NCI-H2029 (cell line): ENCODE measurements around the gene ATF3.
A peak's percentile ranks its signal among the peaks of the same experiment; 100 is the strongest.

Experiments used
- DNase-seq: peaks from one replicate; lab custom pipeline; 2025; lab: John Stamatoyannopoulos, UW

The ATF3 gene

DNA sequence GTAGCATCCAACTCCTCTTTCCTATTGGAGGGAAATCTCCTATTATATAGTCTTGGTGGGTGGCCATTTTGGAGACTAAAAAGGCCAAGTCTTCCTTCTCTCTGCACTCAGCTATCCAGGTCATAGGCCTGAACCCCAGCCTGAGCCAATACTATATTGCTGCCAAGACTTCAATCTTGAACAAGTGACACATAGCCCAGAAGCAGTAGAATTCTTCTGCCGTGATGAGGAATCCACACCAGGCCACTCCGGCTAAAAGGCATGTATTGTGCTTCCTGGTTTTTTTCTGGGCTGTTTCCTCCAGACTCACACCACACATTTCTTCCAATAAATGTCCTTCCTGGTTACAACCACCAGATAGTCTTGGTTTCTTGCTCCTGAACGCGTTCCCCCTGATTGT lies 43.0 kb downstream of the ATF3 start:
- no peak for DNase-seq

DNA sequence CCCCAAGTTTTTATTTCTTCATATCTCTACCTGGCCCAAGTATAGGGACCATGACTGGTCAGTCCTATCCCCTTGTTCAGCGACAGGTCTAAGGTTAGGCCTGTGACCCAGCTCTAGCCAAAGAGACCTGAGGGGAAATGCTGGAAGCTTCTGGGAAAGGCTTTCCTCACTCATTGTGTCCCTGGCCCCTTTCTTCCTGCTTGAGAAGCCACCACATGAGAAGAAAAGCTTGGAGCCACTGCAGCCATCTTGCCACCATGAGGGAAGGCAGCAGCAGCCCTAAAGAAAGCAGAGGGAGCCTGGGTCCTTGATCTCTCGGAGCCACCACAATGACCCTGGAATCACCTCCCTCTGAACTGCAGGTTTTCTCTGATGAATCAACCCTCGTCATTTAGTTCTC lies 43.4 kb downstream of the ATF3 start:
- DNase-seq: no peak

DNA sequence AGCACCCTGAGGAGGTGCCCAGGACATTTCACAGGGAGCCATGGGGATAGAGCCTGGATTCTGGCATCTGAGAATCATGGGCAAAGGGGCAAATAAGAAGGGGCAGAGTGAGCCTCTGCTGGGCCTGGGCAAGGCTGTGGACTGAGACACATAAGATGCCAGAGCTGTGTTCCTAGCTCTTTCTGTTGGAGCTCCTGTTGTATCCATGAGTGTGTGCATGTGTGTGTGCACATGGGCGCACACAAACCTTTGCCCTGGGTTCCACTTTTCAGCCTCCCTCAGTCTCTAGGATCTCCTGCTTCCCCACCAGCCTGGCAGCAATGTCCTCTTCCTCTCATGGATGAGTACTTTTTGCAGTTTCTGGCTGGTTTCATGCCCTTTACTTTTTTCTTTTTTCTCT lies 44.0 kb downstream of the ATF3 start:
- DNase-seq: no peak

DNA sequence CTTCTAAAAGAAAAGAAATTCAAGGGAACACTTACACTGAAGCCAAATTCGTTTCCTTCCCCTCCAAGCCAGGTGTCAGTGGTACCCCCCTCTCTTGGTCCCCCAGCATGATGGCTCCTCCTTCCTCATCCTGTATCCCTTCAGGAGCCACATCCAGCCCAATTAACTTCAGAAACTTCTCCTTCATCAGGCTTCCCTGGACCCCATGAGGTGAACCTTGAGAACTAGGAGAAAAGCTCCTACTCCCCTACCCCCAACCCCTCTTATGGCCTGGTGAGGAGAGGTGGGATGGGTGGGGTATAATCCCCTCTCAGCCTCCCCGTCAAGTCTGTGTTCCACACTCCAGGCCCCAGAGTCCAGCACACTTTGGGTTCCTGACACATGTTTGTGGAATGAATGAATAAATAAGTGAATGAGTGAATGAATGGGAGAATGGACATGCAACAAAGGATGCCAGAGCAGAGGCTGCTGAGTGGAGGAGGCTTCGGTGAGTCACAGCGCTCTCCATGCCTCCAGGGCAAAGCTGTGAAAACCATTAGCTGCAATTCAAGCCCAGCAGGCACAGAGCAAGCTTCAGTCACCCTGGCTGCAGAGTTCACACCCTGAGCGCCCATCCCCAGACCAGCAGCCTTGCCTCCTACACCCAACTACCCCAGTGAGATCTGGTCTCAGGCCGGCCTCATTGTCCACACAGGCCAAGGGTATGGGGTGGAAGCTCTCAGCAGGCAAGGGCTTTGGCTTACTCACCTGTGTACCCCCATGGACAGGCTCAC lies 47.3 kb downstream of the ATF3 start:
- DNase-seq: no peak

DNA sequence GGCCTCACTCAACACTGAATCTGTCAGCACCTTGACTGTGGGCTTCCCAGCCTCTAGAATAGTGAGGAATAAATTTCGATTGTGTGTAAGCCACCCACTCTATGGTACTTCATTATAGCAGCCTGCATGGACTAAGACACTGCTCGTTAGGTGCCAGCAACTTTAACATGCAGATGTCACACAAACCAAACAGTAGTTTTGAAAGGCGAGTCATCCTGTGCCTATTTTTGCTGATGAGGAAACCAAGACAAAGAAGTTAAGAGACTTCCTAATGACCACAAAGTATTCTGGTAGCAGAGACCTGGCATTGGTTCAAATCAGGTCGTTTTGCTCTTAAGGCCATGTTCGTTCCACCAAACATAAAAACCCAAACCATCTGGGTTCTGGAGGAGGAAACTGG lies 48.2 kb downstream of the ATF3 start:
- peak; percentile 31 for DNase-seq

DNA sequence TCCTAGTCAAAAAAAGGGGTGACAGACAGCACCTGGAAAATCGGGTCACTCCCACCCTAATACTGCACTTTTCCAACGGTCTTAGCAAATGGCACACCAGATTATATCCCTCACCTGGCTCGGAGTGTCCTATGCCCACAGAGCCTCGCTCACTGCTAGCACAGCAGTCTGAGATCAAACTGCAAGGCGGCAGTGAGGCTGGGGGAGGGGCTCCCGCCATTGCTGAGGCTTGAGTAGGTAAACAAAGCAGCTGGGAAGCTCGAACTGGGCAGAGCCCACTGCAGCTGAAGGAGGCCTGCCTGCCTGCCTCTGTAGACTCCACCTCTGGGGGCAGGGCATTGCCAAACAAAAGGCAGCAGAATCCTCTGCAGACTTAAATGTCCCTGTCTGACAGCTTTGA lies 49.7 kb downstream of the ATF3 start:
- peak; percentile 30 for DNase-seq

DNA sequence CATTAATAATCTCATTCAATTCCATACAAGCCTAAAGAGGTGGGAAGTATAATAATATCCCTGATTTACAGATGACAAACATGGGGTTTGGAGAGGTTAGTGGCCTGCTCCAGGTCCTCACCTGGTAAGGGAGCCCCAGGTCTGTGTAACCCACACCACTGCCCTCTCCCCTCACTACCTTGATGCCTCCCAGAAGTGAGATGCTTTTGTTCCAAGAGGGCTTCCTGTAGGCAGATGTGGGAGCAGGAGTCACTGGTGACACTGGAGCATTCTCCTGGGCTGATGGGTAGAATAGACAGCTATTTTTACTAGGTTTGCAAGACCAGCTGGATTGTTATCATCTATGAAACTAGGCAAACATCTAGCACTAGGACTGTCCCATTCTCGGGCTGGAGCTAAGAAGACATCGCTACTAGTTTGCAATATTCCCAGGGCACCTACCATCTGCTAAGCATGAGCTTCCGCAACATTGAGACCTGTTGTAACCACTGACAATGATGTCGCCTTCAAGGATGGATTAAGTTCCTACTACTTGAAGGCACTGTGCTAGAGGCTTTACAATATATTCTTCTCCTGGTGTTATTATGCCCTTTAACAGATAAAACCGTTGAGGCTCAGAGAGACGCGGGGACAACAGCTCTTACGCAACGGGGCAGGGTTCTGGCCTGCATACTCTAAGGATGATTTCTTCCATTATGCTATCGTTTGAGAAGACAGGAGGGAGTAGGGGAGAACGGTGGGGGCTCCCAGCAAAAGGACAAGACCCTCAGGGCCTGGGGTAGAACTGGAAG lies 56.0 kb downstream of the ATF3 start:
- DNase-seq: no peak

DNA sequence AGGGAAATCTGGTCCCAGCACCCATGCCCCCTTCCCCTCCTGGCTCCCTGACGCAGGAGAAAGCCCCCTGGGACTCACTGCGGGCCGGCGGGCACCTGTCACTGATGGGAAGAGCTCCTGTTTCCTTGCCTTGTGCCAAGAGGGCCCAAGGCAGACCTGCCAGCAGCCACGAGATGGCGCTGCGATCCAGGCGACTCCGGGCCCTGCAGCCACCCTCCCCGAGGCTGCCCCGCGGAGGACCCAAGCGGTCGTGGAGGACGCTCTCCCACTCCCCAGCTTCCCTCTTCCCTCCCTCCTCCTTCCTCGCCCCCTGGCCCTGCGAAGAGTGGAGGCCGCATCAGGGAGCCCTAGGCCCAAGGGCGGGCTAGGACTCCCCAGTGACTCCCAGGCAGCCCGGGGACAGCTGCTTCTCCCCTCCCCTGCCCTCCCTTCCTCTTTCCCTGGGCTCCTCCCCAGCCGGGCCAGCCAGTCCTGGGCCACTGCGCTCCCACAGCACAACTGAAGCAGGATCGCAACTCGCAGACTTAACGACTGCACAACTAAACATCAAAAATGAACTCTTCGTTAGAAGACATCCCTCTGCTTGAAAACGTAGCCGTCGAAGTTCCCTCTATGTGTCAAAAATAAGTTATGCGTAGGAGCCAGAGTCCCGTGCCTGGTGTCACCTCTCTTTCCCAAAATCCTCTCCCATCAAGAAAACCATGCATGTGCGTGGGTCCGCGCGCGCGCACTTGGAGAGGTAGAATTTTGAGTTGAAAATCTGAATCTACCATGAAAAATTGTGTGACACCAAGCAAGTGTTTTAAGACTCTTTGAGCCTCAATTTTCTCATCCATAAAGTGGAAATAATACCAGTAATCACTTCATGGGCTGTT lies 56.9 kb downstream of the ATF3 start:
- peak; percentile 59 for DNase-seq

DNA sequence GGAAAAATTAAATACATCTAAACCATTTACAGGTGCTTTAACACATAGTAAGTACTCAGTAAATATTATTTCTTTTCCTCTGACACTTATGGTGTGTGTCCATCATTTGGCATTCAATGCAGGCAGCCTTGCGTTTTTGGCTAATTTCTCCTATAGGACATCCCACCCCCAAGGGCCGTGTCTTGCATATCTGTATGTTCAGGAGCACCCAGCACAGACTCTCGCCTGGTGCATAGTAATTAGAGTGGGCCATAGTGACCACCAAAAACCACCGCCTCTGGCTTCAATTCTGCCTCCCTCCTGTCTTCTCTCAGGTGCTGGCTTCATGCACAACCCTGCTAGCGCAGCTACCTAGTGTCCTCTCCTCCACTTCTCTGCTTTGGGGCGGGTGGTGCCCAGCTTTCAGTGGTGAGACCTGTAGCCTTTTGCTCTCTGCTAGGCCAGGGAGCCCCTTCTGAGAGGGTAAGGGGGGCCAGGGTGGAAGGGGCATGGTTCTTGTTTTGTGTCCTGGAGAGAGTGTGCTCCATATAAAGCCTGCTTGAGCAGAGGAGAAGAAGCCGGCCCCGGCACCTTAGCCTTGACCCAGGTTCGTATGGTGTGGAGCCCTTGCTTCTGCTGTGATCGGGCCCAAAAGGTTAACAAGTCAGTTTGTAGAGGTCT lies 57.7 kb downstream of the ATF3 start:
- no peak for DNase-seq

DNA sequence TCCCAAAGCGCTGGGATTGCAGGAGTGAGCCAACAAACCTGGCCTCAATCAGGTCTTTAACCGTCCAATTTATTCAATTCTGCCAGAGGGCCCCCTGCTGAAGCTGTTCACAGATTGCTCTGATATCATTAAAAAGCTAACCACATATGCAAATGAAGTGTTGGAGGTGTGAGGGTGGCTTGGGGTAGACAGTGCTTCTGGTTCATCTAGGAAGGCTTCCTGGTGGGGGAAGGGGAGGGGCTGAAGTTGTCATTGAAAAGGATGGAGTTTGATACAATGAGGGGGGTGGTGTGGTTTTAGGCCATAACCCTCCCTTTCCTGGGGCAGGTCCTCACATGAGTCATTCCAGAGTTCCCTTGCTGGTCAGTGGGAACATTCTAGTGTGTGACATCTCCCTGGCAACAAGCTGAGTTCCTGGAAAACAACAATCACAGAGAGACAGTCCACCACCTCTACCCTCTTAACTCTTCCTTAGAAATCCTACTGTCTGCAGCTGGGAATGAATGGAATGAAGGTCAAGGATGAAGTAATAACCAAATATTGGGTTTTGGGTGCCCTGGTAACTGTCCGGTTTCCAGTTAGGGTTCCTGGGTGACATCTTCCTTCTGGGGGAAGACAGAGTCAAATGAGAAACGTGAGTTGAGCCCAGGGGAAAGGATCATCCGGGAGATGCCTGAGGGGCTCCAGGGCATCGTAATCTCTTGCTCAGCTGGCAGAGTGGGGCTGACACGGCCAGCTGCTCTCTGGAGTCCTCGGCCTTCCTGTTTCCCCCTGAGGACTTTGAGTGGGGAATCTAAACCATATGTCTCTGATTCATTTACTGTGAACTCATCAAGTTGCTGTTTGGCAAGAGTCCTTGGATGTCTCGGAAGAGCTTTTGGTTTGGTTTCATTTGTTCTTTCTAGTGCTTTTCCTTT lies 58.9 kb downstream of the ATF3 start:
- DNase-seq: no peak

DNA sequence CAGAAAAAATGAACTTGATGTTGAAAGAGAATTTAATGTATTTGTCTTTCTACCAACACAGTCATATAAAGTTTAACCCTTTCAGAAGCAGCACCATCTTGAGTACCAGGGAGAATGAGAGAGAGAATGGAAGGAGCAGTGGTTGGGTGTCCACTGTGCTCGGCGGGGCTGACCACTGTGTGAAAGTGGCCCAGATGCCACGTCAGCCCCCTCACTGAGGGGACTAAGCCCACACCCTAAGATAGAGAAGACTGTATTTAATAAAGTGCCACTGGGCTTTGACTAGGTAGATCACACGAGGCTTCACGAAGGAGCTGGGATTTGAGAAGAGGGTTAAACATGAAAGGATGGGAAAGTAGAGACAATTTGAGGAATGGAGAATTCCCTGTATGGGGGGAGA lies 59.9 kb downstream of the ATF3 start:
- DNase-seq: no peak

DNA sequence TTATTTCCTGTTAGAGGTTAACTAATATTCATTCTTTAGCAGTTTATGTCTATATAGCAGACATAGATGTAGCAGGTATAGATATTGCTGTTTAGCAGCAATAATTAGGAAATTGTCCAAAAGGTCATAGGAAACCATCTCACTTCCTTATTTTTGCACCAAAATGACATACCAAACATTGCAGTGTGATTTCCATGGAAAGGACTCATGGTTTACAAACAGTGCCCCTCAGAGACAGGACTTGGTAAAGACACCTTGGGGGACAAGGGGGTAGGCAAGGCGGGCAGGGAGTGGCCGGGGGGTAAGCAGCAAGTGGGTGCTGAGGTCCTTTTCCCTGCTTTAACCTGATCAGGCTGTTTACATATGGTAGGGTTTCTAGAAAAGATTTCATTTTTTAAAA lies 60.5 kb downstream of the ATF3 start:
- no peak for DNase-seq

DNA sequence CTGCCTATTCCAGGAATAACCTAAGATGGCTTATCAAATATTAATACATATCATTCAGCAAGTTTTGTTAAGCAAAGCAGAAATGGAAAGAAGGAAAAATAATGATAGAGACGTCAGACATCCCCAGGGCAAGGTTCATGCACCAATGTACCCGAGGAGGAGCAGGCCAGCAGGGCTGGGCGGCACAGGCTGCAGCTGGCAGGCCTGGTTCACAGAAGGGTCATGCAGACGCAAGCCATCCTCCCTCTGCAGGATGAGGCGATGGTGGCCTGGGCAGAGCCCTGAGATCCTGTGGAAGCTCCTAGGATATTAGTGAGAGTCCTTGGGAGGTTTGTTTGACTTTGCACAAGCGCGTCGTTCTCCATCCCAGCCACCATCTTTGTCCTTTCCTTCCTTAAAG lies 61.0 kb downstream of the ATF3 start:
- no peak for DNase-seq

DNA sequence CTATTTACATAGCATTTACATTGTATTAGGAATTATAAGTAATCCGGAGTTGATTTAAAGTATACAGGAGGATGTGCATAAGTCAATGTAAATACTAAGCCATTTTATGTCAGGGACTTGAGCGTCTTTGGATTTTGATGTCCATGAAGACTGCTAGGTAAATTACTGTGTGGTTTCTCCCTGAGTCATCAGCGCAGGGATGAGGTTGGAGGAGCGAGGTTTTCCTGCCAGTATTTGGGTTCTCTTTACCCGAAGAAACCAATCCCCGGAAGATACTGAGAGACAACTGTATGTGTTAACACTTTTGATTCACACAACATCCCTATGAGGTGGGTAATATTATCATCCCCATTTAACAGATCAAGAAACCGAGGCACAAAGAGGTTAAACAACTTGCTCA lies 61.7 kb downstream of the ATF3 start:
- no peak for DNase-seq
